IMR-90 (cell line): ENCODE measurements around the gene SLC38A1. TPM values are rescaled to one million over a fixed set of nuclear protein-coding genes. Genes with fewer than 3 reads are reported as not detected.

Experiments
- ATAC-seq: fragments of 200-7000 bp; cut with Tn5 transposase; 2 replicates; pipeline ENCODE4 v1.9.1; 2020; ENCODE audit warnings: low read depth, mild to moderate bottlenecking, moderate library complexity
- BruUV-seq: library from RNA; stranded (reverse); fragments of 400-500 nt; replicated peaks from 2 replicates; lab custom pipeline; 2021; lab: Mats Ljungman, UMichigan
- CTCF ChIA-PET: fragments of 300-600 bp; formaldehyde crosslinking; extraction: SDS; loops from one replicate; lab custom pipeline; 2021; ENCODE audit warnings: antibody characterized with exemption; lab: Yijun Ruan, JAX
- POLR2A ChIA-PET: fragments of 300-600 bp; sonication (Branson Sonifier 250); formaldehyde crosslinking; loops from one replicate; lab custom pipeline; 2022; ENCODE audit warnings: antibody characterized with exemption; ENCODE audit not compliant: unreplicated experiment; lab: Charles Lee
- DNase-seq: peaks from one replicate; pipeline ENCODE4 v3.0.0; 2013
- H2AFZ ChIP-seq: replicated peaks from 2 replicates; pipeline ENCODE3; 2013; ENCODE audit warnings: low read length, mild to moderate bottlenecking; ENCODE audit not compliant: poor library complexity
- H2AK5ac ChIP-seq: 2 replicates; pipeline ENCODE4 v1.6.1; 2013; ENCODE audit warnings: low read depth, low read length, inconsistent platforms
- H2AK9ac ChIP-seq: replicated peaks from 2 replicates; pipeline ENCODE3; 2013; ENCODE audit warnings: mild to moderate bottlenecking, low read depth, low read length, moderate library complexity; ENCODE audit not compliant: poor library complexity
- H2BK120ac ChIP-seq: 2 replicates; pipeline ENCODE4 v1.6.1; 2013; ENCODE audit warnings: low read depth, low read length, inconsistent platforms
- H2BK15ac ChIP-seq: 3 replicates; pipeline ENCODE4 v1.6.1; 2013; ENCODE audit warnings: low read depth, low read length, inconsistent platforms
- H2BK20ac ChIP-seq: 2 replicates; pipeline ENCODE4 v1.6.1; 2013; ENCODE audit warnings: low read depth, mild to moderate bottlenecking, inconsistent platforms, low read length, moderate library complexity
- H2BK5ac ChIP-seq: 2 replicates; pipeline ENCODE4 v1.6.1; 2013; ENCODE audit warnings: mild to moderate bottlenecking, low read depth, low read length, inconsistent platforms; ENCODE audit not compliant: poor library complexity, severe bottlenecking
- H3K14ac ChIP-seq: replicated peaks from 2 replicates; pipeline ENCODE4 v1.6.1; 2013; ENCODE audit warnings: low read depth, low read length, inconsistent platforms
- H3K18ac ChIP-seq: 2 replicates; pipeline ENCODE4 v1.6.1; 2013; ENCODE audit warnings: low read depth, low read length, control low read depth
- H3K23ac ChIP-seq: 2 replicates; pipeline ENCODE4 v1.6.1; 2013; ENCODE audit warnings: low read depth, low read length, inconsistent platforms
- H3K27ac ChIP-seq: 2 replicates; pipeline ENCODE4 v1.5.1; 2013; ENCODE audit warnings: mild to moderate bottlenecking, control low read depth, low read length; ENCODE audit not compliant: insufficient read depth
- H3K27me3 ChIP-seq: 2 replicates; pipeline ENCODE4 v1.6.1; 2013; ENCODE audit warnings: low read length; ENCODE audit not compliant: control insufficient read depth, insufficient read depth
- H3K36me3 ChIP-seq: 2 replicates; pipeline ENCODE4 v1.6.1; 2013; ENCODE audit warnings: low read length, mixed read lengths; ENCODE audit not compliant: control insufficient read depth, insufficient read depth
- H3K4ac ChIP-seq: 2 replicates; pipeline ENCODE4 v1.6.1; 2013; ENCODE audit warnings: low read depth, low read length, inconsistent platforms
- H3K4me1 ChIP-seq: 2 replicates; pipeline ENCODE4 v1.6.1; 2013; ENCODE audit warnings: low read length, mixed read lengths; ENCODE audit not compliant: control insufficient read depth, insufficient read depth
- H3K4me2 ChIP-seq: 2 replicates; pipeline ENCODE4 v1.6.1; 2013; ENCODE audit warnings: low read depth, mild to moderate bottlenecking, control low read depth, low read length, moderate library complexity
- H3K4me3 ChIP-seq: 2 replicates; pipeline ENCODE4 v1.5.1; 2013; ENCODE audit warnings: low read depth, mild to moderate bottlenecking, control low read depth, low read length, moderate library complexity; ENCODE audit not compliant: insufficient read depth
- H3K56ac ChIP-seq: 2 replicates; pipeline ENCODE4 v1.6.1; 2013; ENCODE audit warnings: low read length, inconsistent platforms; ENCODE audit not compliant: insufficient read depth; ENCODE audit errors: extremely low read depth
- H3K79me1 ChIP-seq, 2 experiments: 2 replicates each; pipeline ENCODE4 v1.6.1; 2013; ENCODE audit warnings: low read length in 2 of 2, inconsistent platforms in 1 of 2, low read depth in 1 of 2
- H3K9ac ChIP-seq: 2 replicates; pipeline ENCODE4 v1.6.1; 2013; ENCODE audit warnings: low read depth, low read length, control low read depth
- H3K9me1 ChIP-seq: 2 replicates; pipeline ENCODE4 v1.6.1; 2013; ENCODE audit warnings: low read length, inconsistent platforms; ENCODE audit not compliant: insufficient read depth
- H3K9me3 ChIP-seq: 2 replicates; pipeline ENCODE4 v1.6.1; 2013; ENCODE audit warnings: low read length; ENCODE audit not compliant: control insufficient read depth, insufficient read depth
- H4K20me1 ChIP-seq: 2 replicates; pipeline ENCODE4 v1.6.1; 2013; ENCODE audit warnings: low read length, inconsistent platforms; ENCODE audit not compliant: insufficient read depth
- H4K5ac ChIP-seq: 2 replicates; pipeline ENCODE4 v1.6.1; 2013; ENCODE audit warnings: mild to moderate bottlenecking, low read depth, low read length, control low read depth
- H4K8ac ChIP-seq, 2 experiments: 2 replicates each; pipeline ENCODE4 v1.6.1; 2013; ENCODE audit warnings: low read depth in 2 of 2, low read length in 2 of 2, control low read depth in 1 of 2, inconsistent platforms in 1 of 2
- H4K91ac ChIP-seq: 2 replicates; pipeline ENCODE4 v1.6.1; 2013; ENCODE audit warnings: low read depth, low read length, inconsistent platforms; ENCODE audit not compliant: insufficient read depth
- BHLHE40 ChIP-seq: fragments of 150-350 bp; IDR thresholded peaks from 2 replicates; pipeline ENCODE4 v1.6.1; 2016; ENCODE audit warnings: mild to moderate bottlenecking, low read depth, low read length
- FOS ChIP-seq: fragments of 150-350 bp; IDR thresholded peaks from 2 replicates; pipeline ENCODE4 v1.6.1; 2016; ENCODE audit warnings: low read depth, low read length
- RAD21 ChIP-seq: IDR thresholded peaks from 2 replicates; pipeline ENCODE4 v1.6.1; 2012; ENCODE audit warnings: low read length, improper control_type of control experiment
- WGBS, 2 experiments: methylation state at CpG; one replicate each; pipeline versions ENCODE4 v1.1.5 to v1.1.7; 2013; ENCODE audit warnings: missing lambda C conversion rate in 2 of 2; ENCODE audit not compliant: insufficient read length in 1 of 2; ENCODE audit errors: extremely low coverage in 2 of 2; 5-methylcytosine and 5-hydroxymethylcytosine counted together
- dilution Hi-C: fragments of 300-500 bp; cut with HindIII; formaldehyde crosslinking; loops from one replicate; pipeline ENCODE4 v1.14.3; 2018; ENCODE audit warnings: low sequenced_read_pairs; ENCODE audit not compliant: unreplicated experiment
- in situ Hi-C: fragments of 300-500 bp; cut with MboI; formaldehyde crosslinking; loops from 3 replicates; pipeline ENCODE4 v1.14.3; 2019; ENCODE audit warnings: low sequenced_read_pairs, inconsistent platforms, mixed read lengths
- intact Hi-C: fragments of 100-400 bp; cut with micrococcal nuclease; formaldehyde crosslinking; loops from 2 replicates; pipeline ENCODE4 v1.10.0; 2022
- polyA plus RNA-seq, 3 experiments: library from polyadenylated mRNA; depleted of rRNA; stranded (reverse); fragments of >200 nt; gene quantifications; 2 replicates each; pipeline ENCODE4 v1.2.3, GENCODE V29; 2012; ENCODE audit warnings: low replicate concordance in 1 of 3
- total RNA-seq: library from RNA; depleted of rRNA; stranded (reverse); fragments of >200 nt; gene quantifications from 2 replicates; pipeline ENCODE4 v1.2.3, GENCODE V29; 2012
- TF ChIP-seq, protein P1 (sequence below): fragments of 150-350 bp; IDR thresholded peaks from 2 replicates; pipeline ENCODE4 v1.6.1; 2017; ENCODE audit warnings: mild to moderate bottlenecking, antibody characterized with exemption, low read length, low read depth
- TF ChIP-seq, protein P2 (sequence below): fragments of 150-350 bp; IDR thresholded peaks from 2 replicates; pipeline ENCODE4 v1.6.1; 2016; ENCODE audit warnings: low read depth, mild to moderate bottlenecking, low read length, moderate library complexity, borderline replicate concordance

The SLC38A1 gene
- total and polyA plus RNA-seq, 2 of the 4 experiments (the other 2 are of a cell fraction): 22.8 to 61.5 TPM

DNA sequence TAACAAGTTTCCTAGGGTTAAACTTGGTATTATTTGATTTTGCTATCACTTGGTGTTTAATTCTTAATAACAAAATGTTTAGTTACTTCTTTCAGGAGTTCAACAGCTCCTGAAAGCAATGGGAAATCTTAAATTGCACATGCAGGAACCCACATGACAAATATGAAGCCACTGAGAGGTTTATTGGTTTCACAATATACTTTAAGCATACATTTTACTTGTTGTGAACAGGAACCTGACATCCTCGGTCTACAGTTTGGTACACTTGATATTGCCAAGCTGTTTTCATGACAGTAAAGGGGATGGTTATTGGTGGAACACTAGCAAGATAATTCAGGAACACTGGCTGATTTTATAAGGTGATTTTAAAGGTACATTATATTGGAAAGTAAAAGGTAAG lies 46.2 kb downstream of the SLC38A1 start:
- no TSS peak for BruUV-seq
- H3K9me3 ChIP-seq: no peaks in the 10 kb centered on the region
- H2BK20ac ChIP-seq: no peak overlapping the region
- H2BK120ac ChIP-seq: no peak overlapping the region
- no peak overlapping the region for H2AK9ac ChIP-seq
- H3K4me1 ChIP-seq: peaks cover 8% of the 10 kb centered on the region
- peaks cover 21 to 72% of the 10 kb centered on the region in 2 experiments for H3K79me1 ChIP-seq
- no peak overlapping the region for H3K23ac ChIP-seq
- no peak overlapping the region for H3K56ac ChIP-seq
- no peak overlapping the region for H3K4ac ChIP-seq
- no peak for ATAC-seq
- intact Hi-C loops (loop anchor here (5.0 kb wide), 1 partner anchor 40 kb away; no protein-coding TSS in a partner anchor), dilution Hi-C loops (no loop called here), in situ Hi-C loops (no loop called here)
- H2BK15ac ChIP-seq: no peak overlapping the region
- no peak overlapping the region for H4K91ac ChIP-seq
- no peak overlapping the region for H3K18ac ChIP-seq
- H3K9ac ChIP-seq: no peak overlapping the region
- no peaks in the 10 kb centered on the region for H3K27me3 ChIP-seq
- H3K4me3 ChIP-seq: no peak overlapping the region
- peaks cover 21% of the 10 kb centered on the region for H3K9me1 ChIP-seq
- H3K14ac ChIP-seq: no peak overlapping the region
- no peak for TF ChIP-seq BHLHE40
- TF ChIP-seq, protein P1, sequence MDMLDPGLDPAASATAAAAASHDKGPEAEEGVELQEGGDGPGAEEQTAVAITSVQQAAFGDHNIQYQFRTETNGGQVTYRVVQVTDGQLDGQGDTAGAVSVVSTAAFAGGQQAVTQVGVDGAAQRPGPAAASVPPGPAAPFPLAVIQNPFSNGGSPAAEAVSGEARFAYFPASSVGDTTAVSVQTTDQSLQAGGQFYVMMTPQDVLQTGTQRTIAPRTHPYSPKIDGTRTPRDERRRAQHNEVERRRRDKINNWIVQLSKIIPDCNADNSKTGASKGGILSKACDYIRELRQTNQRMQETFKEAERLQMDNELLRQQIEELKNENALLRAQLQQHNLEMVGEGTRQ: no peak
- no peak for TF ChIP-seq RAD21
- TF ChIP-seq FOS: no peak
- TF ChIP-seq, protein P2, sequence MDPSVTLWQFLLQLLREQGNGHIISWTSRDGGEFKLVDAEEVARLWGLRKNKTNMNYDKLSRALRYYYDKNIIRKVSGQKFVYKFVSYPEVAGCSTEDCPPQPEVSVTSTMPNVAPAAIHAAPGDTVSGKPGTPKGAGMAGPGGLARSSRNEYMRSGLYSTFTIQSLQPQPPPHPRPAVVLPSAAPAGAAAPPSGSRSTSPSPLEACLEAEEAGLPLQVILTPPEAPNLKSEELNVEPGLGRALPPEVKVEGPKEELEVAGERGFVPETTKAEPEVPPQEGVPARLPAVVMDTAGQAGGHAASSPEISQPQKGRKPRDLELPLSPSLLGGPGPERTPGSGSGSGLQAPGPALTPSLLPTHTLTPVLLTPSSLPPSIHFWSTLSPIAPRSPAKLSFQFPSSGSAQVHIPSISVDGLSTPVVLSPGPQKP: no peak
- H2BK5ac ChIP-seq: no peak overlapping the region
- peaks cover 22% of the 10 kb centered on the region for H3K36me3 ChIP-seq
- CTCF ChIA-PET: no interaction called here
- peaks cover 16% of the 10 kb centered on the region; the same call in 1 of the 2 replicates for H4K20me1 ChIP-seq
- DNase-seq: no peak
- no peak overlapping the region for H3K27ac ChIP-seq
- H2AFZ ChIP-seq: no peak overlapping the region
- H4K5ac ChIP-seq: no peak overlapping the region
- WGBS, 2 experiments: no CpG with 5 or more reads among the region's 1 CpG
- H4K8ac ChIP-seq: no peak overlapping the region
- no peak overlapping the region for H2AK5ac ChIP-seq
- POLR2A ChIA-PET: no interaction called here
- no peak overlapping the region for H3K4me2 ChIP-seq
